ENCODE data around the gene AGTRAP.

The AGTRAP gene

DNA sequence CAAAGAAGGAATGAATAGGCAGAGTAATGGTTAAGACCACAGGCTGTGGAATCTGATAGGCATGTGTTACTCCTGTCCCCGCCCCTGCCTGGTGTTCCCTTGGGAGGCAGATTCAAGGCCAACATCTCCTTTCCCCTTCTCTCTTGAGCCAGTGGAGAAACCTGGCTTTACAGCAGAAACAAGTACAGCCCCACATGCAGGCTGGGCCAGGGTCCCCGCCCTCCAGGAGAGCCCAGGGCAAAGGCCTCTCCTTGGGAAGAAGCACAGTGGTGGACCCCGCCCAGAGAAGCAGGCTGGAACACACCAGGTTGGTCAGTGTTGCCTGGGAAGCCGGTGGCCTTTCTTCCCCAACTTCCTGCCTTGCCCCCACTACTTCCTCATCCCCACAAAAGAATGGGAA is 32.9 kb downstream of the AGTRAP start:
- no peaks in the 10 kb centered on the region for H3K4me1 ChIP-seq (ENCODE audit: control insufficient read depth, insufficient read depth, low read length)
- H3K4me3 ChIP-seq (ENCODE audit: low read length): no peak overlapping the region
- no peak overlapping the region for H3K9ac ChIP-seq (ENCODE audit: low read depth, low read length)
- peaks cover 23% of the 10 kb centered on the region for H3K27me3 ChIP-seq (ENCODE audit: control insufficient read depth, insufficient read depth, low read length)
- no peak overlapping the region for H3K4me2 ChIP-seq (ENCODE audit: low read length)
- no peaks in the 10 kb centered on the region for H3K36me3 ChIP-seq (ENCODE audit: insufficient read depth, low read length)
- H3K9me3 ChIP-seq (replicated peaks; ENCODE audit: low read length): no peaks in the 10 kb centered on the region

DNA sequence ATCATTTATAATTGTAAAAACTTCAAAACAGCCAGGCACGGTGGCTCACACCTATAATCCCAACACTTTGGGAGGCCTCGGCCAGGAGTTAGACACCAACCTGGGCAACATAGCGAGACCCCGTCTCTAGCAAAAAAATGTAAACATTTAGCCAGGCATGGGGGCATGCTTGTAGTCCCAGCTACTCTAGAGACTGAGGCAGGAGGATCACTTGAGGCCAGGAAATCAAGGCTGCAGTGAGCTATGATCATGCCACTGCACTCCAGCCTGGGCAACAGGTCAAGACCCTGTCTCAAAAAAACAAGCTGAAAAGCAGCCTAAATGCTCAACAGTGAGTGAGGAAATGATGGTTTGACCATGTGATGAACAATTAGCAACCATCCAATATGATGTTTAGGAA is 33.3 kb downstream of the AGTRAP start:
- no peaks in the 10 kb centered on the region for H3K36me3 ChIP-seq (ENCODE audit: insufficient read depth, low read length)
- no peaks in the 10 kb centered on the region for H3K4me1 ChIP-seq (ENCODE audit: control insufficient read depth, insufficient read depth, low read length)
- peaks cover 19% of the 10 kb centered on the region for H3K27me3 ChIP-seq (ENCODE audit: control insufficient read depth, insufficient read depth, low read length)
- H3K4me3 ChIP-seq (ENCODE audit: low read length): no peak overlapping the region
- H3K9me3 ChIP-seq (replicated peaks; ENCODE audit: low read length): no peaks in the 10 kb centered on the region
- no peak overlapping the region for H3K4me2 ChIP-seq (ENCODE audit: low read length)
- H3K9ac ChIP-seq (ENCODE audit: low read depth, low read length): no peak overlapping the region

DNA sequence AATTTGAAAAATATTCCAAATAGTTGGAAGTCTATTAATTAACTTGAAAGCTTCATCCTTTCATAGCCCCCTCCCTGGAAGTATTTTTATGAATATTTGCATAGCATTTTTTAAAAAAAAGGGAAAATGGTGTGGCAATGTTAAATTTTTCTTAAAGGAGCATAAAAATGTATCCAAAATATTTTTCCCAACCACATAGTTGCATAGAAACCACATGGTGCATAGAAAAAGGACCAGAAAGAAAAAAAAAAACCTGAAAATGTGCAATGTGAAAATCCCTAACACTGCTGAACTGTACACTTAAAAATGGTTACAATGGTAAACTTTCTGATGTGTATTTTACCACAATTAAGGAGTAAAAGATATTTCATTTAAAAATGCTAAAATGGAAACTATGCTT is 34.1 kb downstream of the AGTRAP start:
- Histone ChIP-seq H3K36me3 (ENCODE audit: insufficient read depth, low read length) (no peaks in the 10 kb centered on the region), H3K4me2 (ENCODE audit: low read length) (no peak overlapping the region), H3K9me3 (replicated peaks; ENCODE audit: low read length) (no peaks in the 10 kb centered on the region), H3K9ac (ENCODE audit: low read depth, low read length) (no peak overlapping the region), H3K4me1 (ENCODE audit: control insufficient read depth, insufficient read depth, low read length) (no peaks in the 10 kb centered on the region), H3K27me3 (ENCODE audit: control insufficient read depth, insufficient read depth, low read length) (peaks cover 19% of the 10 kb centered on the region), H3K4me3 (ENCODE audit: low read length) (no peak overlapping the region)

DNA sequence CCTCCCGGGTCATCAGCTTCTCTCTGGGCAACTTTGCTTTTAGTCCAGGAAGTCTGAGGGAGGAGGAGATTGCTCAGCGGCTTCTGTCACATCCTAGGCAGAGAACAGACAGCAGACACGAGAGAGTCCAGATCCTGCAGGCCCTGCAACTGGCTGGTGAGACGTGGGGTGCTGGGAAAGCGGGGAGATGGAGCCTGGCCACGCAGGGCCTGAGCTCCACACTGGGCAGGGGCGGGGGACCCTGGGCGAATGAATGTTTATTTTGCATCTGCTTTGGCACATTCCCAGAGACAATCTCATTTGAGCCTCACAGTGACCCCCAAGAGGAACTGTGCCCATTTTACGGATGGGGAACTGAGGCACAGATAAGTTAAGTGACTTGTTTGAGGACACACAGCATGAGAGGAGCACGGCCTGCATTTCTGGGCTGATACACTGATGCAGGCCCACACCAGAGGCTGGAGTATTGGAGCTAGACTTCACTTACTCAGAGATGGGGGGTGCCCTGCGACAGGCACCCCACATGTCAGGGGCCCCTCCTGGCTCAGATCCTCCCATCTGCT is 35.6 kb downstream of the AGTRAP start:
- Histone ChIP-seq H3K9me3 (replicated peaks; ENCODE audit: low read length) (no peaks in the 10 kb centered on the region), H3K4me2 (ENCODE audit: low read length) (no peak overlapping the region), H3K4me3 (ENCODE audit: low read length) (no peak overlapping the region), H3K9ac (ENCODE audit: low read depth, low read length) (no peak overlapping the region), H3K27me3 (ENCODE audit: control insufficient read depth, insufficient read depth, low read length) (peaks cover 18% of the 10 kb centered on the region), H3K4me1 (ENCODE audit: control insufficient read depth, insufficient read depth, low read length) (no peaks in the 10 kb centered on the region), H3K36me3 (ENCODE audit: insufficient read depth, low read length) (no peaks in the 10 kb centered on the region)

DNA sequence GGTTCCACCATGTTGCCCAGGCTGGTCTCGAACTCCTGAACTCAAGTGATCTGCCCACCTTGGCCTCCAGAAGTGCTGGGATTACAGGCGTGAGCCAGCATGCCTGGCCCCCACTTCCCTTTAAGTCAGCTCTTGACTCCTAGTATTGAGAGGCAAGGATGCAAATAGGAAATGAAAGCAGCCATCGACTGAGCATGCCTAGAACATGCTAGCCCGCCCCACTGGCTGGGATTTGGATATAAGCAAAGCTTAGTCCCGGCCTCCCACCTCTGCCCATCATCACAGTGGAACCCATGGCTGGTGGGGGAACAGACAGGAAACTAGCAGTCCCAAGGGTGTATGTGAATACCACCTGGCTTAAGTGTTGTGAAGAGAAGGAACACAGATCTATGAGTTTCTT is 36.5 kb downstream of the AGTRAP start:
- H3K4me2 ChIP-seq (ENCODE audit: low read length): no peak overlapping the region
- H3K36me3 ChIP-seq (ENCODE audit: insufficient read depth, low read length): no peaks in the 10 kb centered on the region
- H3K27me3 ChIP-seq (ENCODE audit: control insufficient read depth, insufficient read depth, low read length): peaks cover 15% of the 10 kb centered on the region
- H3K4me3 ChIP-seq (ENCODE audit: low read length): no peak overlapping the region
- no peaks in the 10 kb centered on the region for H3K4me1 ChIP-seq (ENCODE audit: control insufficient read depth, insufficient read depth, low read length)
- H3K9ac ChIP-seq (ENCODE audit: low read depth, low read length): no peak overlapping the region
- H3K9me3 ChIP-seq (replicated peaks; ENCODE audit: low read length): no peaks in the 10 kb centered on the region

DNA sequence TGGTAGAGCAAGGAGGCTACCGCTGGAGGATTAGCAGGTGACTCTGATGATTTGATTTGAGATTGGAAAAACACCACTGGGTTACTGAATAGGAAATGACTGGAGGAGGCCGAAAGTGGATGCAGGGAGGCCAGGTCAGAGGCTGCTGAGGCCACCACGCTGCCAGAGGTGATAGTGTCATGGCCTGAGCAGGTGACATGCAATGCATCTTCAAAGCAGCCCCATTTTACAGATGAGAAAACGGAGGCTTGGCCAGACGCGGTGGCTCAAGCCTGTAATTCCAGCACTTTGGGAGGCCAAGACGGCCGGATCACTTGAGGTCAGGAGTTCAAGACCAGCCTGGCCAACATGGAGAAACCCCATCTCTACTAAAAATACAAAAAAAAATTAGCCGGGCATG is 38.8 kb downstream of the AGTRAP start:
- no peak overlapping the region for H3K4me2 ChIP-seq (ENCODE audit: low read length)
- no peak overlapping the region for H3K9ac ChIP-seq (ENCODE audit: low read depth, low read length)
- no peaks in the 10 kb centered on the region for H3K9me3 ChIP-seq (replicated peaks; ENCODE audit: low read length)
- no peaks in the 10 kb centered on the region for H3K36me3 ChIP-seq (ENCODE audit: insufficient read depth, low read length)
- H3K4me1 ChIP-seq (ENCODE audit: control insufficient read depth, insufficient read depth, low read length): no peaks in the 10 kb centered on the region
- H3K27me3 ChIP-seq (ENCODE audit: control insufficient read depth, insufficient read depth, low read length): no peaks in the 10 kb centered on the region
- no peak overlapping the region for H3K4me3 ChIP-seq (ENCODE audit: low read length)

DNA sequence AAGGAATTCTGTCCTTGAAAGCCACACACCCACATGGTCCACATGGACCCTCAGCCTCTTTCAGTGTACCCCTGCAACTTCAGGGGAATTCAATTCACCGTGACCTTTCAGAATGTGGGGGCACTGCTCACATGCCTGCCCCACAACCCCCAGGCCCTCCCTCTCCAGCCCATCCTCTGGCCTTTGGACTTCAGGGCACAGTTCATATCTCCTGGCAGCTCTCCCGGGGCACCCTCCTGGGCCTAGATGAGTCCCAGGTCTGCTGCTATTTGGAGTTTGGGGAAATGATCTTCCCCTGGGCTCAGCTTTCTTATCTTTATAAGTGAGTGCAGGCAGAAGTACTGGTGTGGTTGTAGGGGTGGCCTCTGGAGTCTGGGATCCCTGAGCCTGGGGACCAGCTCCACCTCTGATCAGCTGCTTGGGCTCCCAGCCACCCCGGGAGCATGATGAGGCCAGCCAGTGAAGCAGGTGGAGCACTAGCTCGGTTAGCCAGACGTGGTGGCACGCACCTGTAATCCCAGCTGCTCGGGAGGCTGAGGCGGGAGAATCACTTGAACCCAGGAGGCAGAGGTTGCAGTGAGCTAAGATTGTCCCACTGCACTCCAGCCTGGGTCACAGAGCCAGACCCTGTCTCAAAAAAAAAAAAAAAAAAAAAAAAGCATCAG is 41.9 kb downstream of the AGTRAP start:
- Histone ChIP-seq H3K4me1 (ENCODE audit: control insufficient read depth, insufficient read depth, low read length) (peaks cover 3% of the 10 kb centered on the region), H3K9me3 (replicated peaks; ENCODE audit: low read length) (no peaks in the 10 kb centered on the region), H3K9ac (ENCODE audit: low read depth, low read length) (no peak overlapping the region), H3K4me3 (ENCODE audit: low read length) (no peak overlapping the region), H3K27me3 (ENCODE audit: control insufficient read depth, insufficient read depth, low read length) (no peaks in the 10 kb centered on the region), H3K4me2 (ENCODE audit: low read length) (no peak overlapping the region), H3K36me3 (ENCODE audit: insufficient read depth, low read length) (no peaks in the 10 kb centered on the region)

DNA sequence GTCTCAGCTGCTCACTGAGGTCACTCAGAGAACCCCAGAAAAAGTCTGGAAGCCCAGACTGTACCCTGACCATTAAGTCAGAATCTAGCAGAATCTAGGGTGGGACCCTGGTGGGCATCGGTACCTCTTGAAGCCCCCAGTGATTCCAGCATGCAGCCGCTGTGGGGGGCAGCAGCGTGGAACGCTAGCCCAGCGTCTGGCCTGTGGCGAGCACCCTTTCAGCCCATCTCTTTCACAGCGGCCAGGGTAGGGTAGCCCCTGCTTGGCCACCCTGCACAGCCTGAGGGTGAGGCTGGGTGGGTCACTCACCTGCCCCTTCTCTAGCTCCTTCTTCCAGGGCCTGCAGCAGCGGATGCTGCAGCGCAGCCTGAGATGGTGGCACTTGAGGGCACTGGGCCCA is 42.4 kb downstream of the AGTRAP start:
- no peaks in the 10 kb centered on the region for H3K36me3 ChIP-seq (ENCODE audit: insufficient read depth, low read length)
- no peak overlapping the region for H3K4me2 ChIP-seq (ENCODE audit: low read length)
- no peaks in the 10 kb centered on the region for H3K27me3 ChIP-seq (ENCODE audit: control insufficient read depth, insufficient read depth, low read length)
- peaks cover 3% of the 10 kb centered on the region for H3K4me1 ChIP-seq (ENCODE audit: control insufficient read depth, insufficient read depth, low read length)
- no peaks in the 10 kb centered on the region for H3K9me3 ChIP-seq (replicated peaks; ENCODE audit: low read length)
- H3K9ac ChIP-seq (ENCODE audit: low read depth, low read length): no peak overlapping the region
- H3K4me3 ChIP-seq (ENCODE audit: low read length): no peak overlapping the region

DNA sequence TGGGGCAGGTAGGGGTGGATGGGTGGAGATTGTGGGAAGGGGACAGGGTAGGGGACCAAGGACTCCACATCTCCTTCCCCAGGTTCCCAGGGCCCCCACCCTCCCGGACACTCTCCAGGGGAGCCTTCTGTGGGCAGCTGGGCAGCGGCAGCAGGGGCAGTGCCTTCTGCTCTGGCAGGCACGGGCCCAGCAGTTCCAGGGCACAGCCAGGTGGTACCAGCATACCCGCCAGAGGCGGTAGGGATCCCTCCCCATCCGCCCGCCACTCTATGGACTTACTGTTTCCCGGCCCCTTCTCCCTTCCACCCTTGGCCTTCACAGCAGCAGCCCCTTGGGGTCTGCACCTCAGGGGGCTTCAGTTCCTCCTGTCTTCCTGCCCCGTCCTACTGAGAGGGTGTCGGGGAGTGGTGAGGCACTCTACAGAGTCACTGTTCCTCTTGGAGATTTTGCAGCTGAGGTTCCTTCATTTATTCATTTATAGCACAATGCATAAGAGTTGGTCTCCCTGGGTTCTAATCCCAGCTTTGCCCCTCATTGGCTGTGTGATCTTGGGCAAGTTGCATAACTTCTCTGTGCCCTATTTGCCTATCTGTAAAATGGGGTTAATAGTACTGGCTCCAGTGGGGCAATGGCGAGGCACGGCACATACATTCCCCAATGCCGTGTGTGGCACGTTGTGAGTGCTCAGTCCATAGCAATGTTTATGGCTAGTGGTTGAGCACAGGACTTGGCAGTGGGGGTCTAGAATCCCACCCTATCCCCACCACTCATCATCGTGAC is 43.1 kb downstream of the AGTRAP start:
- Histone ChIP-seq H3K9ac (ENCODE audit: low read depth, low read length) (no peak overlapping the region), H3K27me3 (ENCODE audit: control insufficient read depth, insufficient read depth, low read length) (no peaks in the 10 kb centered on the region)

DNA sequence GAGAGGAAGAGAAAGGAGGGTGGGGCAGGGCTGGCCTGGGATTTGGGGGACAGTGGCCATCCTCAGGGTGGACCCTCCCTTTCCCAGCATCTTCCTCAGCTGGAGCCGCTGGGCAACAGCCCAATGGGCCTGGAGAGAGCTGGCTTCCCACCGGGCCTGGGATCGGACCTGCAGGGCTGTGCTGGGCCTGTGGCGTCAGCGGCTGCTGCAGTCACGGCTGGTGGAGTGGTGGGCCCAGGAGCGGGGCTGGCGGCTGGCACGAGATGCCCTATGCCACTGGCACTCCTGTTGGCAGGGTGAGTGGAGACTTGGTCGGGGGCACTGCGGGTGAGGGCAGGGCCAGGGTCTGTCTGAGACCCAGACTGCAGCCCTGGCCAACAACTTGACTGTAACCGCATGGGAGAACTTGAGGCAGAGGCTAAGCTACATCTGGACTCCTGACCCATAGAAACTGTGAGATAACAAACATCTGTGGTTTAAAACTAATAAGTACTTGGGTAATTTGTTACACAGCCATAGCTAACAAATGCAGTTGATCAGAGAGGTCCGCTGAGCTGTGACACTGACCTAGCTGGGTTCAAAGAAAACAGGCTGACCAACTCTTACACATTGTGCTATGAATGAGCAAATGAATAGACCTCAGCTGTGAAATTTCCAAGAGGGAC is 43.9 kb downstream of the AGTRAP start:
- H3K4me1 ChIP-seq (ENCODE audit: control insufficient read depth, insufficient read depth, low read length): peaks cover 7% of the 10 kb centered on the region
- no peaks in the 10 kb centered on the region for H3K27me3 ChIP-seq (ENCODE audit: control insufficient read depth, insufficient read depth, low read length)
- no peaks in the 10 kb centered on the region for H3K36me3 ChIP-seq (ENCODE audit: insufficient read depth, low read length)
- H3K4me3 ChIP-seq (ENCODE audit: low read length): no peak overlapping the region
- no peak overlapping the region for H3K9ac ChIP-seq (ENCODE audit: low read depth, low read length)
- no peaks in the 10 kb centered on the region for H3K9me3 ChIP-seq (replicated peaks; ENCODE audit: low read length)
- no peak overlapping the region for H3K4me2 ChIP-seq (ENCODE audit: low read length)

More for the DNA sequence above, 43.1 kb downstream of the AGTRAP start:
- no peaks in the 10 kb centered on the region for H3K36me3 ChIP-seq (ENCODE audit: insufficient read depth, low read length)
- no peak overlapping the region for H3K4me2 ChIP-seq (ENCODE audit: low read length)
- peaks cover 3% of the 10 kb centered on the region for H3K4me1 ChIP-seq (ENCODE audit: control insufficient read depth, insufficient read depth, low read length)
- no peak overlapping the region for H3K4me3 ChIP-seq (ENCODE audit: low read length)
- H3K9me3 ChIP-seq (replicated peaks; ENCODE audit: low read length): no peaks in the 10 kb centered on the region

DNA sequence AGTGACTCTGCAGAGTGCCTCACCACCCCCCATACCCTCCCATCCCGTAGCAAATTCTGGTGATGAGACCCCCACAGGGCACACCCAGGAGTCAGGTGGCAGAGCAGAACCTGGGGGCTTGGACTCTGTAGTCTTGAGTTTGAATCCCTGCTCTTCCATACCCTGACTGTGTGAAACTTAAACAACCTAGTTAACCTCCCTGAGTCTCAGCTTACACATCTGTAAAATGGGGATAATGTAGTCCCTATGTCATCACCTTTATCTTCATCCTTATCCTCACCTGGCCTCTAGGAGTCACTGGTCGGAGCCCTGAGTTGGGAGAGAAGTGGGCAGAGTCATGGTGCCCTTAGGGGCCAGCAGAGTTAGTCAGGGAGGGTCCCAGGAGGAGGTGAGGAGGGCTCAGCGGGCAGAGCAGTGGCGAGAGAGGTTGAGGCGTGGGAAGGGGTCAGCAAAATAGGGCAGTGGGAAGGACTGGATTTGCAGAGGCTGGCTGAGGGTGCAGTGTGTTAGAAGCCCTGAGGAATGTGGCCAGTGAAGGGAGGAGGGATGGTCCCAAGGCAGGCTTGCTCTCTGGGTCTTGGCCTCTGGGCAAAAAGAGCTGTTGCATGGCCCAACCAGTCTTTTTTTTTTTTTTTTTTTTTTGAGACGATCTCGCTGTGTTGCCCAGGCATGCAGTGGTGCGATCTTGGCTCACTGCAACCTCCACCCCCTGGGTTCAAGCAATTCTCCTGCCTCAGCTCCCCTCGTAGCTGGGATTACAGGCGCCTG is 44.6 kb downstream of the AGTRAP start:
- Histone ChIP-seq H3K9ac (ENCODE audit: low read depth, low read length) (no peak overlapping the region), H3K4me1 (ENCODE audit: control insufficient read depth, insufficient read depth, low read length) (peaks cover 14% of the 10 kb centered on the region), H3K27me3 (ENCODE audit: control insufficient read depth, insufficient read depth, low read length) (no peaks in the 10 kb centered on the region), H3K4me2 (ENCODE audit: low read length) (no peak overlapping the region), H3K9me3 (replicated peaks; ENCODE audit: low read length) (no peaks in the 10 kb centered on the region), H3K4me3 (ENCODE audit: low read length) (no peak overlapping the region), H3K36me3 (ENCODE audit: insufficient read depth, low read length) (no peaks in the 10 kb centered on the region)

Measured in skeletal muscle satellite cell (primary cell).